ENCODE data around the gene SLAMF9.

The SLAMF9 gene

DNA sequence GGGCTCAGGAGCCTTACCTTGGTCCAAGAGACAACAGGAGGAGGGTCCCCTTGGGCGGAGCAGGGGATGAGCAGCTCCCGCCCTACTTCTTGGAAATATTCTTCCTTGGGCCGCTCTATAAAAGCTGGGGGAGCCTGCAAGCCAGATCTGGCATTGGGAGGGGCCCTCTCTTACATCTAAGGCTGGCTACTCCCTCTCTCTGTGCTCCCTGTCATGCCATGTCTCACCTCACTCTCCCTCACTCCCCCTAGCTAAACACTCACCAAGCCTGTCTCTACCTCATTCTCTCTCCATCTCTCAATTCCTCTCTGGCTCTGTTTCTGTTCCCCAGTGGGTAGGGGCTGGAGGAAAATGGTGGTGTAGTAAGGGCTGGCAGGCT is 22.3 kb downstream of the SLAMF9 start:
- Histone ChIP-seq H3K79me2 (ENCODE audit: insufficient read depth, low read length) (no peaks in the 10 kb centered on the region), H3K9ac (ENCODE audit: low read length) (no peak overlapping the region), H3K9me3 (ENCODE audit: insufficient read depth, low read length) (no peaks in the 10 kb centered on the region), H3K27me3 (ENCODE audit: low read length) (no peaks in the 10 kb centered on the region), H3K4me3 (ENCODE audit: insufficient read depth, low read length, poor library complexity, severe bottlenecking) (no peak overlapping the region), H3K36me3 (ENCODE audit: low read length) (no peaks in the 10 kb centered on the region), H4K20me1 (ENCODE audit: low read depth, low read length) (no peaks in the 10 kb centered on the region), H3K4me2 (ENCODE audit: low read depth, low read length, poor library complexity, severe bottlenecking) (no peak overlapping the region), H3K9me2 (replicated peaks; ENCODE audit: insufficient read depth, low read length) (no peaks in the 10 kb centered on the region), H3K27ac (ENCODE audit: low read depth, low read length) (no peak overlapping the region), H3F3A (ENCODE audit: insufficient read depth) (no peaks in the 10 kb centered on the region), H2AFZ (ENCODE audit: low read depth, low read length, severe bottlenecking) (no peak overlapping the region)
- TF ChIP-seq, protein P1, sequence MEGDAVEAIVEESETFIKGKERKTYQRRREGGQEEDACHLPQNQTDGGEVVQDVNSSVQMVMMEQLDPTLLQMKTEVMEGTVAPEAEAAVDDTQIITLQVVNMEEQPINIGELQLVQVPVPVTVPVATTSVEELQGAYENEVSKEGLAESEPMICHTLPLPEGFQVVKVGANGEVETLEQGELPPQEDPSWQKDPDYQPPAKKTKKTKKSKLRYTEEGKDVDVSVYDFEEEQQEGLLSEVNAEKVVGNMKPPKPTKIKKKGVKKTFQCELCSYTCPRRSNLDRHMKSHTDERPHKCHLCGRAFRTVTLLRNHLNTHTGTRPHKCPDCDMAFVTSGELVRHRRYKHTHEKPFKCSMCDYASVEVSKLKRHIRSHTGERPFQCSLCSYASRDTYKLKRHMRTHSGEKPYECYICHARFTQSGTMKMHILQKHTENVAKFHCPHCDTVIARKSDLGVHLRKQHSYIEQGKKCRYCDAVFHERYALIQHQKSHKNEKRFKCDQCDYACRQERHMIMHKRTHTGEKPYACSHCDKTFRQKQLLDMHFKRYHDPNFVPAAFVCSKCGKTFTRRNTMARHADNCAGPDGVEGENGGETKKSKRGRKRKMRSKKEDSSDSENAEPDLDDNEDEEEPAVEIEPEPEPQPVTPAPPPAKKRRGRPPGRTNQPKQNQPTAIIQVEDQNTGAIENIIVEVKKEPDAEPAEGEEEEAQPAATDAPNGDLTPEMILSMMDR (IDR thresholded peaks at IDR 0.05; ENCODE audit: insufficient read depth, low read length, poor library complexity, severe bottlenecking): no peak
- TF ChIP-seq EZH2phosphoT487 (conservative IDR thresholded peaks at IDR 0.05; ENCODE audit: low read length): no peak

DNA sequence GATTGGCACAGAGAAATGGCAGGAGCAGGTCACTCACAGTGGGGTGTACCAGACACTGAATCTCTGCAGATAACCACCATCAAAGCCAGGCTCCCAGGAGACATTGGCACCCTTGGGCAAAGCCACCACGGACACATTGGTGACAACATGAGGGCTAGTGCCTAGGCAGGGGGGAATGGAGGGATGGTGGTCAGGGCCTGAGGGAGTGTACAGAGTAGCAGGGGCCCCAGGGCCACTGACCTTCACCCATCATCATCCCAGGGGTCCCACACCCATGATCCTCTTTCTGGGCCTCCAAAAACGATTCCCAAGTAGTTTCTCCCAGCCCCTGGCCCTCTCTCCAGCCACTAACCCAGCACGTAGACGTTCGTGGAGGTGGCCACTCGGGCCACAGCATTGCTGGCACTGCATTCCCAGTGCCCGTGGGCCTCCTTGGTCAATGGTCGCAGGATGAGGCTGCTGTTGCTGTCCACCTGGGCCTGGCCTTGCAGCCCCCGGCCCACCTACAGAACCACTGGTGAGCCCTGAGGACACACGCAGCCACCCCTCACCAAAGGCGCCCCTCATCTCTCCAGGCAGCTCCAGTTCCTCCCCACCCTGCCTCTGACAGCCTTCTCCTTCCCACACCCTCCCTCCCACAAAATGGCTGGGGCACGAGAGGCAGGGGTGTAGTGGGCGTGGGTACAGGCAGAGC is 22.8 kb downstream of the SLAMF9 start:
- Histone ChIP-seq H3K9ac (ENCODE audit: low read length) (no peak overlapping the region), H4K20me1 (ENCODE audit: low read depth, low read length) (no peaks in the 10 kb centered on the region), H3K27me3 (ENCODE audit: low read length) (no peaks in the 10 kb centered on the region), H3K36me3 (ENCODE audit: low read length) (no peaks in the 10 kb centered on the region), H3K9me2 (replicated peaks; ENCODE audit: insufficient read depth, low read length) (no peaks in the 10 kb centered on the region), H3K9me3 (ENCODE audit: insufficient read depth, low read length) (no peaks in the 10 kb centered on the region), H3K4me2 (ENCODE audit: low read depth, low read length, poor library complexity, severe bottlenecking) (no peak overlapping the region), H2AFZ (ENCODE audit: low read depth, low read length, severe bottlenecking) (no peak overlapping the region), H3K4me3 (ENCODE audit: insufficient read depth, low read length, poor library complexity, severe bottlenecking) (no peak overlapping the region), H3F3A (ENCODE audit: insufficient read depth) (no peaks in the 10 kb centered on the region), H3K79me2 (ENCODE audit: insufficient read depth, low read length) (no peaks in the 10 kb centered on the region), H3K27ac (ENCODE audit: low read depth, low read length) (no peak overlapping the region)
- TF ChIP-seq, protein P1 (IDR thresholded peaks at IDR 0.05; ENCODE audit: insufficient read depth, low read length, poor library complexity, severe bottlenecking): no peak
- TF ChIP-seq EZH2phosphoT487 (conservative IDR thresholded peaks at IDR 0.05; ENCODE audit: low read length): no peak

DNA sequence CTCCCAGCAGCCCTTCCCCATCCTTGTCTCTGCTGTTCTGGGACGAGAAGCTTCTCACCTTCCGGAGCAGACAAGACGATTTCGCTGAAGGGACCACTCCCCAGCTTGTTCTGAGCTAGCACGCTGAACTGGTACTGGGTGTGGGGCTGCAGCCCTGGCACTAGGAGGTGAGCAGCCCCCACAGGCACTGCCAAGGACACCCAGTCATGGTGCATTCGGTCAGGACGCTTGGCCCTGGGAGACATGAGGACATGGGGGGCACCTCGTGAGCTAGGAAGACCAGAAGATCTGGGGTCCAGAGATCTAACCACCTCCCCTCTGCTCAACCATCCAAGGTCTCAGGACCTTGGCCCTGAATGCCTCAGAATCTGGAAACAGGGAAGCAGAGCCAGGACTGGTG is 23.4 kb downstream of the SLAMF9 start:
- H3K79me2 ChIP-seq (ENCODE audit: insufficient read depth, low read length): no peaks in the 10 kb centered on the region
- H3K4me2 ChIP-seq (ENCODE audit: low read depth, low read length, poor library complexity, severe bottlenecking): no peak overlapping the region
- H3K9ac ChIP-seq (ENCODE audit: low read length): no peak overlapping the region
- H4K20me1 ChIP-seq (ENCODE audit: low read depth, low read length): no peaks in the 10 kb centered on the region
- TF ChIP-seq EZH2phosphoT487 (conservative IDR thresholded peaks at IDR 0.05; ENCODE audit: low read length): no peak
- TF ChIP-seq, protein P1 (IDR thresholded peaks at IDR 0.05; ENCODE audit: insufficient read depth, low read length, poor library complexity, severe bottlenecking): no peak
- no peaks in the 10 kb centered on the region for H3K9me2 ChIP-seq (replicated peaks; ENCODE audit: insufficient read depth, low read length)
- H3K27me3 ChIP-seq (ENCODE audit: low read length): no peaks in the 10 kb centered on the region
- no peaks in the 10 kb centered on the region for H3K9me3 ChIP-seq (ENCODE audit: insufficient read depth, low read length)
- no peaks in the 10 kb centered on the region for H3K36me3 ChIP-seq (ENCODE audit: low read length)
- no peak overlapping the region for H3K27ac ChIP-seq (ENCODE audit: low read depth, low read length)
- no peak overlapping the region for H2AFZ ChIP-seq (ENCODE audit: low read depth, low read length, severe bottlenecking)
- no peak overlapping the region for H3K4me3 ChIP-seq (ENCODE audit: insufficient read depth, low read length, poor library complexity, severe bottlenecking)
- no peaks in the 10 kb centered on the region for H3F3A ChIP-seq (ENCODE audit: insufficient read depth)

Measured in SU-DHL-6 (cell line).